SK-N-SH treated with all-trans-retinoic acid at 6 μM for 48 hours (cell line): ENCODE results near the gene PAFAH1B1.

Experiments used
- ISL1 ChIP-seq: fragments of 250-450 bp; sonication (Bioruptor Pico); IDR thresholded peaks from 2 replicates; pipeline ENCODE4 v2.1.2; 2022; ENCODE audit warnings: mild to moderate bottlenecking, moderate library complexity
- OSR1 ChIP-seq: fragments of 250-450 bp; sonication (Bioruptor Pico); IDR thresholded peaks from 2 replicates; pipeline ENCODE4 v1.8.0; 2022; ENCODE audit warnings: moderate library complexity, mild to moderate bottlenecking, inconsistent platforms
- PPARA ChIP-seq: fragments of 250-450 bp; sonication (Bioruptor Pico); IDR thresholded peaks from 2 replicates; pipeline ENCODE4 v1.5.0; 2020; ENCODE audit warnings: mild to moderate bottlenecking, borderline replicate concordance
- RARB ChIP-seq: fragments of 250-450 bp; sonication (Bioruptor Pico); IDR thresholded peaks from 2 replicates; pipeline ENCODE4 v1.8.0; 2021; ENCODE audit warnings: mild to moderate bottlenecking, moderate library complexity
- ZFP3 ChIP-seq: fragments of 250-450 bp; sonication (Bioruptor Pico); IDR thresholded peaks from 2 replicates; pipeline ENCODE4 v1.5.0; 2020; ENCODE audit warnings: mild to moderate bottlenecking, moderate library complexity
- ZFP30 ChIP-seq: fragments of 450-650 bp; formaldehyde crosslinking; IDR thresholded peaks from 2 replicates; pipeline ENCODE4 v1.5.0; 2022; ENCODE audit warnings: mild to moderate bottlenecking, moderate library complexity
- TF ChIP-seq, protein P1 (sequence below): fragments of 250-450 bp; sonication (Bioruptor Pico); IDR thresholded peaks from 2 replicates; pipeline ENCODE4 v1.8.0; 2020; ENCODE audit warnings: mild to moderate bottlenecking, moderate library complexity, borderline replicate concordance

GRCh38 chr17:2635241-2635640 lies 41.8 kb downstream of the PAFAH1B1 start:
- TF ChIP-seq, protein P1, sequence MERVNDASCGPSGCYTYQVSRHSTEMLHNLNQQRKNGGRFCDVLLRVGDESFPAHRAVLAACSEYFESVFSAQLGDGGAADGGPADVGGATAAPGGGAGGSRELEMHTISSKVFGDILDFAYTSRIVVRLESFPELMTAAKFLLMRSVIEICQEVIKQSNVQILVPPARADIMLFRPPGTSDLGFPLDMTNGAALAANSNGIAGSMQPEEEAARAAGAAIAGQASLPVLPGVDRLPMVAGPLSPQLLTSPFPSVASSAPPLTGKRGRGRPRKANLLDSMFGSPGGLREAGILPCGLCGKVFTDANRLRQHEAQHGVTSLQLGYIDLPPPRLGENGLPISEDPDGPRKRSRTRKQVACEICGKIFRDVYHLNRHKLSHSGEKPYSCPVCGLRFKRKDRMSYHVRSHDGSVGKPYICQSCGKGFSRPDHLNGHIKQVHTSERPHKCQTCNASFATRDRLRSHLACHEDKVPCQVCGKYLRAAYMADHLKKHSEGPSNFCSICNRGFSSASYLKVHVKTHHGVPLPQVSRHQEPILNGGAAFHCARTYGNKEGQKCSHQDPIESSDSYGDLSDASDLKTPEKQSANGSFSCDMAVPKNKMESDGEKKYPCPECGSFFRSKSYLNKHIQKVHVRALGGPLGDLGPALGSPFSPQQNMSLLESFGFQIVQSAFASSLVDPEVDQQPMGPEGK, result no peak
- TF ChIP-seq ISL1 (CRISPR knock-in tag) (no peak), ZFP30 (CRISPR knock-in tag) (no peak), RARB (CRISPR knock-in tag) (no peak), PPARA (CRISPR knock-in tag) (no peak), OSR1 (CRISPR knock-in tag) (no peak), ZFP3 (CRISPR knock-in tag) (no peak)
